GM19397 (cell line): ENCODE data around the gene CCDC3.
"Not testable (repeated sequence)": the region's sequence is repeated elsewhere in the genome, so short reads cannot be mapped to it uniquely, and the experiment has no call there.

Source experiments
- ATAC-seq: cut with Tn5 transposase; IDR thresholded peaks from one replicate; pipeline ENCODE4 v1.9.1; 2021; ENCODE audit warnings: mild to moderate bottlenecking, moderate library complexity; ENCODE audit not compliant: unreplicated experiment

Gene CCDC3

GRCh38 chr10:13001887-13002212 is 337 bp upstream of the CCDC3 start:
- ATAC-seq = no peak

- no peak for ATAC-seq
Observed at GRCh38 chr10:13000431-13000830, 1.1 kb downstream of the CCDC3 start.

DNA sequence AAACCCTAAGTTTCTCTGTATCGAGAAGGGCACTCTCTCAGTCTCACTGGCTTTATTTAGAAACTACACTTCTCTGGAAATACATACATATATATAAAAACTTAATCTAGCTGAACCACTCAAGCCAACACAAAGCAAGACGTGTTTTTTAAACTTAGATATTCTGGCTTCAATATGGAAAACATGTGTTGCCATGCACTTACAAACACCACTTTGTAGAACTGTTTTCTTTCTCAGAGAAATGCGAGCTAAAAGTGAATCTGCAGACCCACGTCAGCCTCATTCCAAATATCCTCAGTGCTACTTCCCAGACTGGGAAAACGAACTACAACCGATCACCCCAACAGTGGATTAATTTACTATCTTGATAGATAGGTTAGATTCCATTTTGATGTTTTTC is 1.7 kb downstream of the CCDC3 start:
- ATAC-seq = no peak

DNA sequence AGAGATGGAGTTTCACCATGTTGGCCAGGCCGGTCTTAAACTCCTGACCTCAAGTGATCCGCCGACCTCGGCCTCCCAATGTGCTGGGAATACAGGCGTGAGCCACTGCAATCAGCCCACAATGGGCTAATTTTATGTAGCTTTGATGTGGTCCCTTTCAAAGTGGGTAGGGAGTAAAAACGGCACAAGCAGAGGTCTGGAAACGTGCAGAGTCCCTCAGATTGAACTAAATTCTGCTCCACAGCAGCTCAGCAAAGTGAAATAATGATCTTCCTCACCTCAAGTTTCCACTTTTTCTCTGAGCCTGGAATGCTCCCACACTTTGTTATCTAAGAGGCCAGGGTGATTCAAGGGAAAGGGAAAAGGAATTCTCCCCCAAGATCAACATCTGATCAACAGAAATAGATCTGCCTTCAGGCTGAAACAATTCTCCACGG is 6.1 kb downstream of the CCDC3 start:
- ATAC-seq = no peak

GRCh38 chr10:12993595-12993994 is 7.9 kb downstream of the CCDC3 start:
- ATAC-seq = no peak

DNA sequence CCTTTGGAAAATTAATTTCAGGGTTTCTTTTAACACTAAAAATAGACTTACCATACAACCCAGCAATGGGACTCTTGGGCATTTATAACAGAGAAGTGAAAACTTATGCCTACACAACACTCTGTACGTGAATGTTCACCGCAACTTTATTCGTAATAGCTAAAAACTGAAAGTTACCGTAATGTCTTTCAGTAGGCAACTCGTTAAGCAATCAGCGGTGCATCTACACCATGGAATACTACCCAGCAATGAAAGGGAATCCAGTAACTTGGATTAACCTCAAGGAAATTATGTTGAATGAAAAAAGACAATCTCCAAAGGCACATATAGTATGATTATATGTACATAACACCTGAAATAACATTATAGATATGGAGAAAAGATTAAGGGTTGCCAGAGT is 16.2 kb downstream of the CCDC3 start:
- ATAC-seq = no peak

DNA sequence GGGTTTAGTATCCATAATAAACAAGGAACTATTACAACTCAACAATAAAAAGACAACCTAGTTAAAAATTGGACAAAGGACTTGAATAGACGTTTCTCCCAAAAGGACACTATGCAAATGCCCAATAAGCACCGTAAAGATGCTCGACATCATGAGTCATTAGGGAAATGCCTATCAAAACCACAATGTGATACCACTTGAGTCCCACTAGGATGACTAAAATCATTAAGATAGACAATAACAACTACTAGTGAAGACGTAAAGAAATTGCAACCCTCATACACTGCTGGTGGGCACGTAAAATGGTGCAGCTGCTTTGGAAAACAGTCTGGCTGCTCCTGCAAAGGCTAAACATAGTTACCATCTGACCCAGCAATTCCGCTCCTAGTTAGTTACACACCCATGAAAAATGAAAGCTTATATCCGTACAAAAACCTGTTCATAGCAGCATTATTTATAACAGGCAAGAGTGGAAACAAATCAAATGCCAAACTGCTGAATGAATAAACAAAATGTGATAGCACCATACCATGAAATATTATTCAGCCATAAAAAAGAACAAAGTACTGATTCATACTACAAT is 17.3 kb downstream of the CCDC3 start:
- no peak for ATAC-seq

GRCh38 chr10:12983568-12983967 is 17.9 kb downstream of the CCDC3 start:
- not testable (repeated sequence) for ATAC-seq

DNA sequence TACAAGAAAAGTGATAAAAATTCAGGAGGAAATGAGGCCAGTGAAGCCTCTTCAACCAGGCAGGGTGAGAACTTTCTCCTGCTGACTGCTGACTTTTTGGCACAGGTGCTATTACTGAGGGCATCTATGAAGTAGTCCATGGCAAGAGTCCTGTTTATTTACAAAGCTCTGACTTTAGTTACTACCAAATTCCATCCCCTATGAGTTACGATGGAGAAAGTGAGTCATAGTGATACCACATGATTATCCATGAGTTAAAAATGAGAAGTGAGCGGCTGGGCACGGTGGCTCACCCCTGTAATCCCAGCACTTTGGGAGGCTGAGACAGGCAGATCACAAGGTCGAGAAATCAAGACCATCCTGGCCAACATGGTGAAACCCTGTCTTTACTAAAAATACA is 19.9 kb downstream of the CCDC3 start:
- ATAC-seq = no peak

DNA sequence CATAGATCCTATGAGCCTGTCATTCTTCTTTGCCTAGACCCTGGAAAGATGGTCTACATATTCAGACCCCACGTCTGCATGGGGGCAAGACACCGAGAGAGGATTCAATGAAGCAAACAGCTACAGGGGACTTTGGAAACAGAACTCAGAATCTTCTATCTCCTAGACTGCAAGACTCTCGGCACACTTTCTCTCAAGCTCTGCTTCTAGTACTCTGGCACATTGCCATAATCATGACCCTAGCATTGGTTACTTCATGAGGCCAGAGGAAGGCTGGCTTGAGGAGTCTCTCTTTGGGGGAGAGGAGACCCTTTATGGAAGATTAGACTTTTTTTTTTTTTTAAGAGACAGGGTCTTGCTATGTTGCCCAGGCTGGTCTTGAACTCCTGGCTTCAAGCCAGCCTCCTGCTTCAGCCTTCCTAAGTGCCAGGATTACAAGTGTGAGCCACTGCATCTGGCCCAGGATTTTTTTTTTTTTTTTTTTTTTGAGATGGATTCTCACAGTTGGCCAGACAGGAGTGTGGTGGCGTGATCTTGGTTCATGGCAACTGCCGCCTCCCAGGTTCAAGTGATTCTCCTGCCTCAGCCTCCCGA is 20.7 kb downstream of the CCDC3 start:
- no peak for ATAC-seq

DNA sequence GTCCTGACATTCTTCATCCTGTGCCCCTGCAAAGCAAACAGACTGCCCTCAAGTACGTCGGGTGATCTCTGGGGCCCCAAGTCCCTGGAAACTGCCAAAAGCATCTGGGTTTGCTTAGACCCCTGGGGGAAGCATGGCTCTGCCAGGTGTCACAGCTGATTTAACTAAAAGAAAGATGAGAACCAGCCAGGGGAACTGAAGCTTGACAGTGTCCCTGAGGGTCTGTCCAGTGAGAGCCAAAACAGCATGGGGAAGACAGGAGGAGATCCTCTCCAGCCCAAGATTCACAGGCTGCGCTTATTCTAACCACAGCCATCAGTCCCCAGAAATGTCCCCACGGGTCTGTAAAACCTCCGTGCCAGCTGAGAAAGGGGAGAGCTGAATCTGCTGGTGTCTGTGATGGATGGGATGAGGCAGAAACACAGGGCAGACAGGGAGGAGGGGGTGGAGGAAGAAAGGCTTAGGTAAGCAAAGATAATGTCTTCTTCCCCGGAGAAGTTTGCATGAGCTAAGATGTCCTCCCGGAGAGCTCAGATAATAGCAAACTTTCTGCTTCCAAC is 21.3 kb downstream of the CCDC3 start:
- ATAC-seq = no peak

GRCh38 chr10:12978891-12979290 is 22.6 kb downstream of the CCDC3 start:
- ATAC-seq = no peak

DNA sequence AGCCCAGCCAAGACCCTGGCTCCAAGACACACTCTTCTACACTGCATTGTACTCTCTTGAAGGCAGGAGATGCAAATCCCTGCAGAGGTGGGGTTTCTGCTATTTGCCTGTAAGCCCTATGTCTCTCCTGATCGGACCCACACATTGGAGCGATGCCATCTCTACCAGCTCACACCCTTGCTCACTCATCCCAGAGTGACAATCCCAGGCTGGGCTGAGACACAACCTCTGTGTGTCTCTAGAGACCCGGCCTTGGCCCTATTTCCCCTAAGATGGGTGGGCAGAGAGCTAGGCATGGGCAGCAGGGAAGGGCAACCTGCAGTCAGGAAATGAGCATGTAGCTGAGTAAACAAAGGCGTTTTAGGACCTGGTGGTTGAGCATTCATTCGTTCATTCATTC is 25.6 kb downstream of the CCDC3 start:
- no peak for ATAC-seq

DNA sequence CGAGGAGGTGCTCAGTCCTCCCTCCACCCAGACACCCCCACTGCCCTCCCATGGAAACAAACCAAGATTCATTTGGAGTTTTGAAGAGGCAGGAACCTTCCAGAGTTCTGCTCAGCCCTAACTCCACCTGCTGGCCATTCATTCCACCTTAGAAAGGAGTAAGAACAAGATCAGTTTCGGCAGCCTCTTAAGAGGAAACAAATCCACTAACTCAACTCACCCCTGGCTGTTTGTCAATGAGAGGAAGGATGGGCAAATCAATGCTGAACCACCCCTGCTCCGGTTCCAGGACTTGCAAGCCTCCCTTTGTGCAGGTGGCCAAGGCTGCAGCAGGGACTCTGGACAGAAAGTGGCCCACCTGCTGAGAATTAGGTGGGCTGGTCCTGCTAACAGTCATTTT is 26.2 kb downstream of the CCDC3 start:
- ATAC-seq = no peak

DNA sequence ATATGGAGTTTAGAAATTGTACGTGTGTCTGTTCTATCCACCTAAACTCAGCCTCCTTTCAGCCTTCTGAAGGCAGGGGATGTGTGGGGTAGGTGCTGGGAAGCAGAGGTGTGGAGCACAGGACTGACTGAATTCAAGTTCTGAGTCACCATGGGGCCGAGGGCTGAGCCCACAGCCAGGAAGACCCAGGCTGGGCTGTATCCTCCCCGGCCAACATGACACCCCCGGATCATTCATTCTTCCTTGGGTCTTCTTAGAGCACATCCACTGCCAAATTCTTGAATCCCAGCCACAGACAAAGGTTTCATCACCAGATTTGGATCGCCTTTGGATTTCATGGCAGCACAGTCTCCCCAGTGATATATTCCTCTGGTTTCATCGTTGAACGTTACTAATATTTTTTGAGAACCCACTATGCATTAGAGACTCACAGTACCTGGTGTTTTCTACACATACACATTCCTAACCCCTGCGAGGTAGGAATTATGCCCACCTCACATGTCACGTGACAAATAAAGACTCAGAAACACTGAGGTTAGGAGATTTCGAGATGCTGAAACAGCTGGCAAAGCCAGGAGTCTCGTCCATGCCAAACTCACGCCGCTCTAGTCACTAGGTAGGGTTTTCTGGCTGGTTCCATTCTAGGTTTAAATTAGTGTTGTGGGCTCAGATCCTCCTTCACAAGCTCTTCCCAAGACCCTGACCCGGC is 26.9 kb downstream of the CCDC3 start:
- no peak for ATAC-seq

- no peak for ATAC-seq
Observed at GRCh38 chr10:12974078-12974477, 27.4 kb downstream of the CCDC3 start.

DNA sequence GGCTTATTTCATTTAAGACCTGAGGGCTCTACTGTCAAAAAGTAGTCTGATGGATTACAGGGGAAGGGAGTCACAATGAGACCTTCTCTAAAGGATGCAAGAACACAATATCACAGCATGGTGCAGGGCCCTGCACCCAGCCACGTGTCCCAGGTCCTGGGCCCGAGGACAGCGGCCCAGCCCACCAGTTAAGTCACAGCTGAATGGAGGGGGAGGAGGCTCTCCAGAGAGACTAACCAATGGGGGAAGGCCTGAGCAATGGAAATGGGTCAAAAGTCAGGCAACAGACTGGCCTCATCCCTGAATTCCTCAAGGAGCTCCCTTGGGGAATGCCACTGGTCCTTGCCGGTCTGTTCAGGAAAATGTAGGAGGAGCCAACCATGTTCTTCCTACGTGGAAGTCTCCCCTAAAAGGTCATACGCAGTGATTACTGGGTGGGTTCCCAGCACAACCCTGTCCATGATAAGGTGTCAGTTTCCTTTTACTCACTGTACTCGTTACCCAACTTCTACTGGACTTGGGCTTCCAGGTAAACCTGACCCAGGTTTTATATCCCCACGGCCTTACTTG is 28.3 kb downstream of the CCDC3 start:
- no peak for ATAC-seq

DNA sequence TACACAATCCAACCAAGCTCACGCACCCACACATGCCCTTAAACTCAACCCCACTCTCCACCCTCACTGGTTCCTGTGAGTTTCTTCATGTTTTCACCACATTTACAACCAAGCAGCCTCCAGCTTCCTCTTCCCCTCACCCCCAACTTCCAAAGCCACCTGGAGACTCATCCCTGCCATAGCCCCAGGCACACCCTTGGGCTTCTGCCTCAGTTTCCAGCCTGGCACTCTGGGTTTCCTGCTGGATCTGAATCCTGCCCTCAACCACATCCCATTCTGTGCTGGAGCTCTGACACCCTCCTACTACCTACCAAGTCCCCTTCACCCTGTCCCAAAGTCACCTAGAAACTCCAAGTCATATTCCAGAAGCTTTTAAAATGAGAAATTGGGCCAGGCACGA is 29.4 kb downstream of the CCDC3 start:
- no peak for ATAC-seq

GRCh38 chr10:12971001-12971788 is 30.3 kb downstream of the CCDC3 start:
- ATAC-seq = no peak

GRCh38 chr10:12969951-12970350 is 31.6 kb downstream of the CCDC3 start:
- ATAC-seq = no peak

DNA sequence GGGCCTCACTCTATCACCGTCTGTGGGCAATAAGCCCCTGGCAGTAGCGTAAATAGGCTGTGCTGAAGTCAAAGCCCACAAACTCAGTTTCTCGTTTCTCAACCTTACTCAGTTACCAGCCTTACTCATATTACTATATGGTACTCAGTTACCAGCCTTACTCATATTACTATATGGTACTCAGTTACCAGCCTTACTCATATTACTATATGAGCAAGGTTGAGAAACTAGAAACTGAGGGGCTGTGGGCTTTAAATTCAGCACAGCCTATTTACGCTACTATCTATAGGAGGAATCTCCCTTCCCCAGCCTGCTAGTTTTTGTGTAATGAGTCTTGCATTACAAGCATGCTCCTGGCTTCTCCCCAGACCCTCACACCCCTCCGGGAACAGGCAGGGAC is 35.4 kb downstream of the CCDC3 start:
- ATAC-seq = no peak
